Brain pericyte (primary cell): ENCODE results near the gene GNG3.

Experiments
- DNase-seq: peaks from one replicate; pipeline ENCODE4 v3.0.0-alpha.2; 2012; ENCODE audit warnings: low read depth, low spot score

GNG3 gene

DNA sequence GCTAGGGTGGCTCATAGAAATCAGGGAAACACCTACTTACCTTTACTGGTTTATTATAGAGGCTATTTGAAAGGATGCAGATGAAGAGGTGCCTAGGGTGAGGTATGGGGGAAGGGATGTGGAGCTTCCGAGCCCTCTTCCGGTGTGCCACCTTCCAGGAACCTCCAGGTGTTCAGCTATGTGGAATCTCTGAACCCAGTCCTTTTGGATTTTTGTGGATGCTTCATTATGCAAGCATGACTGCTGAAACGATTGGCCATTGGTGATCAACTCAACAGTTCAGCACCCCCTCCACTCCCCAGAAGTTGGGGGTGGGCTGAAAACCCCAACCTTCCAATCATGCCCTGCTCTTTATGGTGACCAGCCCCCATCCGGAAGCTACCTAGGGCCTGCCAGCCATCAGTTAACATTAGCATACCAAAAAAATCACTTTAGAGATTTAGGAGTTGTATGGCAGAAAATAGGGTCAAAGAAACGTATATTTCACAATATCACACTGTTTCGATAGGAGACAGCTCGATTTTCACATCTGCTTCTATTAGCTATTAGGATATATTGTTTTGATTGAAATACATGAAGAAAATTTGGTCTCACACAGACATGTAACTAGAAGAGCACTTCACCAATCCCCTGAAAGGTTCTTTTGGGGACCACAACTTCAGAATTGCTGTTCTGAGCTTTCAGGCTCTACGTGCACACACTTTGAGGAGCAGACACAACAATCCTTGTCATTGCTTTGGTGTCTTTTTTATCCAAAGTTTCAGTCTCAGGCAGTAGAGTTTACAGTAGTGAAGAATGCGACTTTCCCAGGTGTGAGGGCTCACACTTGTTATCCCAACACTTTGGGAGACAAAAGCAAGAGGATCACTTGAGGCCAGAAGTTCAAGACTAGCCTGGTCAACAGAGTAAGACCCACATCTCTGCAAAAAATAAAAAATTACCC is 50.6 kb downstream of the GNG3 start:
- DNase-seq: no peak
